Spleen (tissue), 7 donors: Measurements from ENCODE around the gene FDXR.

ENCODE experiments used
- POLR2A ChIP-seq, 3 donors: fragments of 450-650 bp; IDR thresholded peaks; one replicate each; pipeline ENCODE4 v1.5.1; 2017; ENCODE audit warnings: antibody characterized with exemption in 3 of 3, mild to moderate bottlenecking in 1 of 3
- TF ChIP-seq, protein P1 (sequence below), 11 experiments: fragments of 200-600 bp in 7 of 11; fragments of 450-650 bp in 4 of 11; sonication (generic) in 4 of 11; IDR thresholded peaks in 8 of 11; conservative IDR thresholded peaks in 3 of 11; 1 replicate in 7 of 11; 2 replicates in 4 of 11; pipeline versions ENCODE4 v1.4.0 to v1.8.0; 2016 to 2021; ENCODE audit warnings: antibody characterized with exemption in 11 of 11, inconsistent platforms in 4 of 11, mild to moderate bottlenecking in 1 of 11
- donor health status: DM: no; HTN: no; CAD: no; lungs with moderate emphysema.
- donor health status: DM: no; HTN: no; CAD: no.
- donor health status: DM: no; HTN: no; CAD: no.

DNA sequence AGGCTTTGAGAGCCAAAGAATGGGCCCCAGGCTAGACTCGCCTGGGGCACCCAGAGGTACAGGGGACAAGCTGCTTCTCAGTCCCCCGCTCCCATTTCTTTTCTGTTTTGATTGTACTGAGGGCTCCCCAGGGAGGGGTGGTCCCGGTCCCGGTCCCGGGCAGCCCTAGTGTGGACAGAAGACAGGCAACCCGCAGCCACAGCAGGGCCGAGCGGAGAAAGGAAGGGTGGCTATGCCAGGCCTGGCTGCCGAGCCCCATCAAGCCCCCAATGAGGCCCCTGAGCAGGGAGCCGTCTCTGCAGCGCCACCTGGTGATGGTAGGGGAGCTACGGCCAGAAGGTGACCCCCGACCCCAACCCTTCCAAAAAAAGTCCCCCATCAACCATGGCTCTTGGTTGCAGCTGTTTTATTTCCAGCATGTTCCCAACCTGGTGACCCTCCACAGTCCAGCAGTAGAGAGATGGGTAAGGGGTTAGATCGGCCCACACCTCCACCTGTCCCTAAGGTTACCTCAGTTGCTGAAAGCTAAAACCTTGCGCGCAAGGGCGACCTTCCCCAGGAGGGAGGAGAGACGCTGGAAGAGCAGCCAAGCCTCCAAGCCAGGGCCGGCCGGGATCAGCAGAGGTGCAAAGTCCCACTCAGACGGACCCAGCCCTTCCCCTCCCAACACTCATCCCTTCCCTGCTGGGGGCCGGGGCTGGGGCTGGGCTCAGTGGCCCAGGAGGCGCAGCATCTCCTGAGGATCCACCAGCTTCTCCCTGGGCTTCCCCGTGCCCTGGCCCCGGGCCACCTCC is 10.5 kb downstream of the FDXR start:
- no peak for TF ChIP-seq POLR2A (IDR thresholded peaks at IDR 0.05)
- TF ChIP-seq, protein P1, sequence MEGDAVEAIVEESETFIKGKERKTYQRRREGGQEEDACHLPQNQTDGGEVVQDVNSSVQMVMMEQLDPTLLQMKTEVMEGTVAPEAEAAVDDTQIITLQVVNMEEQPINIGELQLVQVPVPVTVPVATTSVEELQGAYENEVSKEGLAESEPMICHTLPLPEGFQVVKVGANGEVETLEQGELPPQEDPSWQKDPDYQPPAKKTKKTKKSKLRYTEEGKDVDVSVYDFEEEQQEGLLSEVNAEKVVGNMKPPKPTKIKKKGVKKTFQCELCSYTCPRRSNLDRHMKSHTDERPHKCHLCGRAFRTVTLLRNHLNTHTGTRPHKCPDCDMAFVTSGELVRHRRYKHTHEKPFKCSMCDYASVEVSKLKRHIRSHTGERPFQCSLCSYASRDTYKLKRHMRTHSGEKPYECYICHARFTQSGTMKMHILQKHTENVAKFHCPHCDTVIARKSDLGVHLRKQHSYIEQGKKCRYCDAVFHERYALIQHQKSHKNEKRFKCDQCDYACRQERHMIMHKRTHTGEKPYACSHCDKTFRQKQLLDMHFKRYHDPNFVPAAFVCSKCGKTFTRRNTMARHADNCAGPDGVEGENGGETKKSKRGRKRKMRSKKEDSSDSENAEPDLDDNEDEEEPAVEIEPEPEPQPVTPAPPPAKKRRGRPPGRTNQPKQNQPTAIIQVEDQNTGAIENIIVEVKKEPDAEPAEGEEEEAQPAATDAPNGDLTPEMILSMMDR (IDR thresholded peaks at IDR 0.05 in 8 of 11, conservative IDR thresholded peaks at IDR 0.05 in 3 of 11): peak in 10 of 11 experiments; percentile 44 to 82 (median 76)
